HUES64 (cell line): ENCODE measurements around the gene FOXN4.
A peak's percentile ranks its signal among the peaks of the same experiment; 100 is the strongest.
"Not testable (repeated sequence)": the region's sequence is repeated elsewhere in the genome, so short reads cannot be mapped to it uniquely, and the experiment has no call there.

Experiments used
- H3K27ac ChIP-seq: 2 replicates; pipeline ENCODE4 v1.7.0; 2013; ENCODE audit warnings: low read depth, low read length, inconsistent platforms
- H3K27me3 ChIP-seq: 2 replicates; pipeline ENCODE4 v1.6.1; 2013; ENCODE audit warnings: mild to moderate bottlenecking, low read length; ENCODE audit not compliant: insufficient read depth
- H3K36me3 ChIP-seq: 2 replicates; pipeline ENCODE4 v1.6.1; 2013; ENCODE audit warnings: mild to moderate bottlenecking, low read length; ENCODE audit not compliant: insufficient read depth
- H3K4me1 ChIP-seq: 2 replicates; pipeline ENCODE4 v1.6.1; 2013; ENCODE audit warnings: mild to moderate bottlenecking, low read length, moderate library complexity; ENCODE audit not compliant: insufficient read depth
- H3K4me3 ChIP-seq: 2 replicates; pipeline ENCODE4 v1.5.1; 2013; ENCODE audit warnings: mild to moderate bottlenecking, low read length, moderate library complexity
- H3K9ac ChIP-seq: 2 replicates; pipeline ENCODE4 v1.6.1; 2013; ENCODE audit warnings: mild to moderate bottlenecking, low read depth, low read length
- H3K9me3 ChIP-seq: 2 replicates; pipeline ENCODE4 v1.6.1; 2013; ENCODE audit warnings: low read depth, low read length; ENCODE audit not compliant: insufficient read depth
- WGBS: fragments of 150-250, 120-280 bp; methylation state at CpG from one replicate; pipeline ENCODE4 v1.1.7; 2013; ENCODE audit warnings: missing lambda C conversion rate; 5-methylcytosine and 5-hydroxymethylcytosine counted together

FOXN4 gene

GRCh38 chr12:109334887-109335286 lies 25.8 kb upstream of the FOXN4 start:
- Histone ChIP-seq H3K36me3 (no peaks in the 10 kb centered on the region), H3K4me3 (no peak overlapping the region), H3K9ac (no peak overlapping the region), H3K27me3 (no peaks in the 10 kb centered on the region), H3K9me3 (no peaks in the 10 kb centered on the region), H3K4me1 (no peaks in the 10 kb centered on the region; the same call in 1 of the 2 replicates), H3K27ac (no peak overlapping the region)
- WGBS = no CpG with 5 or more reads among the region's 2 CpGs

GRCh38 chr12:109331301-109331952 lies 22.3 kb upstream of the FOXN4 start:
- WGBS = 79% methylated on average over 7 of the region's 7 CpGs

GRCh38 chr12:109330282-109331230 lies 21.5 kb upstream of the FOXN4 start:
- no peak overlapping the region for H3K4me3 ChIP-seq
- H3K9ac ChIP-seq = no peak overlapping the region
- no peak overlapping the region for H3K27ac ChIP-seq
- no peaks in the 10 kb centered on the region for H3K9me3 ChIP-seq
- no peaks in the 10 kb centered on the region for H3K27me3 ChIP-seq
- H3K36me3 ChIP-seq = no peaks in the 10 kb centered on the region
- WGBS = 96% methylated on average over 16 of the region's 16 CpGs
- no peaks in the 10 kb centered on the region; the same call in 1 of the 2 replicates for H3K4me1 ChIP-seq

More at GRCh38 chr12:109331301-109331952, 22.3 kb upstream of the FOXN4 start:
- Histone ChIP-seq H3K4me1 (no peaks in the 10 kb centered on the region; the same call in 1 of the 2 replicates), H3K27me3 (no peaks in the 10 kb centered on the region), H3K36me3 (no peaks in the 10 kb centered on the region), H3K9me3 (no peaks in the 10 kb centered on the region), H3K4me3 (no peak overlapping the region), H3K27ac (no peak overlapping the region), H3K9ac (no peak overlapping the region)

GRCh38 chr12:109329686-109330085 lies 20.6 kb upstream of the FOXN4 start:
- Histone ChIP-seq H3K9ac (no peak overlapping the region), H3K4me3 (no peak overlapping the region), H3K27ac (no peak overlapping the region), H3K36me3 (no peaks in the 10 kb centered on the region), H3K27me3 (no peaks in the 10 kb centered on the region), H3K9me3 (no peaks in the 10 kb centered on the region), H3K4me1 (no peaks in the 10 kb centered on the region; the same call in 1 of the 2 replicates)
- WGBS = 86% methylated on average over 7 of the region's 7 CpGs

- H3K4me3 ChIP-seq = no peak overlapping the region
- H3K36me3 ChIP-seq = no peaks in the 10 kb centered on the region
- WGBS = 89% methylated on average over 3 of the region's 3 CpGs
- H3K9me3 ChIP-seq = no peaks in the 10 kb centered on the region
- no peaks in the 10 kb centered on the region; the same call in 1 of the 2 replicates for H3K4me1 ChIP-seq
- H3K27ac ChIP-seq = no peak overlapping the region
- no peak overlapping the region for H3K9ac ChIP-seq
- H3K27me3 ChIP-seq = no peaks in the 10 kb centered on the region
These were observed 19.9 kb upstream of the FOXN4 start for GRCh38 chr12:109329003-109329402.

GRCh38 chr12:109321294-109321693 lies 12.2 kb upstream of the FOXN4 start:
- H3K9me3 ChIP-seq, H3K4me3 ChIP-seq: not testable (repeated sequence)
- 90% methylated on average over 8 of the region's 8 CpGs for WGBS

GRCh38 chr12:109310247-109311125 lies 1.4 kb upstream of the FOXN4 start:
- H3K9ac ChIP-seq = no peak overlapping the region
- peaks cover 80% of the 10 kb centered on the region for H3K27me3 ChIP-seq
- H3K36me3 ChIP-seq = no peaks in the 10 kb centered on the region
- peak overlapping the region; percentile 62 for H3K4me3 ChIP-seq
- peaks cover 10% of the 10 kb centered on the region; the same call in 1 of the 2 replicates for H3K4me1 ChIP-seq
- H3K27ac ChIP-seq = no peak overlapping the region
- H3K9me3 ChIP-seq = no peaks in the 10 kb centered on the region
- 10% methylated on average over 33 of the region's 33 CpGs for WGBS

More at GRCh38 chr12:109321294-109321693, 12.2 kb upstream of the FOXN4 start:
- H3K36me3 ChIP-seq, H3K4me1 ChIP-seq, H3K9ac ChIP-seq, H3K27me3 ChIP-seq, H3K27ac ChIP-seq: not testable (repeated sequence)

- H3K27ac ChIP-seq = no peak overlapping the region
- no peaks in the 10 kb centered on the region for H3K9me3 ChIP-seq
- peaks cover 10% of the 10 kb centered on the region; the same call in 1 of the 2 replicates for H3K4me1 ChIP-seq
- H3K36me3 ChIP-seq = no peaks in the 10 kb centered on the region
- H3K27me3 ChIP-seq = peaks cover 79% of the 10 kb centered on the region
- no peak overlapping the region for H3K9ac ChIP-seq
- WGBS = under 1% methylated on average over 95 of the region's 99 CpGs
- H3K4me3 ChIP-seq = peak overlapping the region; percentile 62
These were observed 530 bp upstream of the FOXN4 start for GRCh38 chr12:109309381-109310246.

GRCh38 chr12:109307051-109307450 lies 2.0 kb downstream of the FOXN4 start:
- Histone ChIP-seq H3K36me3 (no peaks in the 10 kb centered on the region), H3K9ac (no peak overlapping the region), H3K4me1 (peaks cover 10% of the 10 kb centered on the region; the same call in 1 of the 2 replicates), H3K9me3 (no peaks in the 10 kb centered on the region), H3K4me3 (no peak overlapping the region), H3K27me3 (peaks cover 60% of the 10 kb centered on the region), H3K27ac (no peak overlapping the region)
- WGBS = 64% methylated on average over 9 of the region's 9 CpGs

GRCh38 chr12:109305547-109305946 lies 3.5 kb downstream of the FOXN4 start:
- WGBS = 82% methylated on average over 6 of the region's 6 CpGs

More at GRCh38 chr12:109305547-109305946, 3.5 kb downstream of the FOXN4 start:
- Histone ChIP-seq H3K4me3 (no peak overlapping the region), H3K27ac (no peak overlapping the region), H3K27me3 (peaks cover 45% of the 10 kb centered on the region), H3K9ac (no peak overlapping the region), H3K36me3 (no peaks in the 10 kb centered on the region), H3K4me1 (peaks cover 7% of the 10 kb centered on the region; the same call in 1 of the 2 replicates), H3K9me3 (no peaks in the 10 kb centered on the region)
